ENCODE data around the gene FER. TPM values are rescaled to one million over a fixed set of nuclear protein-coding genes. Genes with fewer than 3 reads are reported as not detected.
"Not testable (repeated sequence)": the region's sequence is repeated elsewhere in the genome, so short reads cannot be mapped to it uniquely, and the experiment has no call there.

FER gene
- polyA plus RNA-seq, 1 donor from 2014 or later = 8.5 TPM

DNA sequence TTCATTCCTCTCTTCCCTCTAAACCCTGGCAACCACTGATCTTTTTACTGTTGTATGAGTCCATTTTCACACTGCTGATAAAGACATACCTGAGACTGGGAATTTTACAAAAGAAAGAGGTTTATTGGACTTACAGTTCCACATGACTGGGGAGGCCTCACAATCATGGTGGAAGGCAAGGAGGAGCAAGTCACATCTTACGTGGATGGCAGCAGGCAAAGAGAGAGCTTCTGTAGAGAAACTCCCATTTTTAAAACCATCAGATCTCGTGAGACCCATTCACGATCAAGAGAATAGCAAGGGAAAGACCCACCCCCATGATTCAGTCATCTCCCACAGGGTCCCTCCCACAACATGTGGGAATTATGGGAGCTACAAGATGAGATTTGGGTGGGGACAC, 29.9 kb downstream of the FER start:
- not testable (repeated sequence) for H4K20me1 ChIP-seq (ENCODE audit: insufficient read depth); H3K9me2 ChIP-seq (ENCODE audit: insufficient read depth, low read length); H3K36me3 ChIP-seq (ENCODE audit: insufficient read depth, low read length); H3K4me2 ChIP-seq (ENCODE audit: low read length); H3K27me3 ChIP-seq (ENCODE audit: insufficient read depth, low read depth, low read length); H3K27ac ChIP-seq (ENCODE audit: low read length); H3K9ac ChIP-seq (ENCODE audit: low read length); H3K9me3 ChIP-seq (ENCODE audit: low read length); H3K4me3 ChIP-seq (ENCODE audit: low read length); H3F3A ChIP-seq (ENCODE audit: insufficient read depth, low read length, poor library complexity, severe bottlenecking); H2AFZ ChIP-seq (ENCODE audit: low read depth, low read length)
- peaks cover 11% of the 10 kb centered on the region for H3K79me2 ChIP-seq (replicated peaks; ENCODE audit: insufficient read depth, low read length)

DNA sequence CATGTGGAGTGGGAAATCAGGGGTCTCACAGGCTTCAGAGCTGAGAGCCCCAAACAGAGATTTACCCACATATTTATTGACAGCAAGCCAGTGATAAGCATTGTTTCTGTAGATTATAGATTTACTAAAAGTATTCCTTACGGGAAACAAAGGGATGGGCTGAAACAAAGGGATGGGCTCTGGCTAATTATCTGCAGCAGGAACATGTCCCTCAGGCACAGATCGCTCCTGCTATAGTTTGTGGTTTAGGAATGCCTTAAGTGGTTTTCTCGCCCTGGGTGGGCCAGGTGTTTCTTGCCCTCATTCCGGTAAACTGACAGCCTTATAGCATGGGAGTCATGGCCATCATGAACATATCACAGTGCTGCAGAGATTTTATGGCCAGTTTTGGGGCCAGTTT, 36.9 kb downstream of the FER start:
- H3K9me3 ChIP-seq (ENCODE audit: low read length); H3K79me2 ChIP-seq (replicated peaks; ENCODE audit: insufficient read depth, low read length); H2AFZ ChIP-seq (ENCODE audit: low read depth, low read length): not testable (repeated sequence)

DNA sequence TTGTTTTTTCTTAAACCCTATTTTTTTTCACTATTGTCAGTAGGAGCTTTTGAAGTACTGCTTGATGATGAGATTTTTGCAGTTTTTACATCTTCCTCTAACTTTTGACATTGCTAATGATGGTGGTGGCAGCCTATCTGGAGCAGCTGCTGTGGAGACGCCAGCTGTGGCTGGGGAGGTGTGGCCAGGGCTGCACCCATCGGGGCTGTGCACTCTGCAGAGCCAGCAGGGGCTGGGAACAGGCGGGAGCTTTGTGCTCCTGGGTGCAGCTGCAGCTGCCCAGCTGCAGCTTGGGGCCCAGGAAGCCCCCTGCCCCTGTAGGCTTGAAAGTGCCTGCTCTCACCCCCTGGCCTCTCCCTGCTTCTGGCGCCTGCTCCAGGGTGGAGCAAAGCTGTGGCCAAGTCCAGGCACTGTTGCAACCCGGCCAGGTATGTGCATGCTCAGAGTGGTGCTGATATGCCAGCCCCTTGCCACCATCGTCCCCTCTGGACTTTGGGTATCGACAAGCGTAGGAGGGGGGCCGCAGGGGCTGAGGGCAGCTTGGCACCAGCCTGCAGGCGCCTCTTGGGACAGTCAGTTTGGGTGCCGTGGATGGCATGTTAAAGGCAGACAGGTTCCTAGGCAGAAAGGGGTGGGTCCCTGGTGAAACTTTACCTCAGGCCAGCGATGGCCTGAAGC, 39.2 kb downstream of the FER start:
- Histone ChIP-seq H3K27ac (ENCODE audit: low read length) (no peak overlapping the region), H3K9me3 (ENCODE audit: low read length) (no peaks in the 10 kb centered on the region)
- TF ChIP-seq SMC3 (conservative IDR thresholded peaks at IDR 0.05; ENCODE audit: poor library complexity) (no peak), TAF1 (IDR thresholded peaks at IDR 0.05; ENCODE audit: low read depth) (no peak), MXI1 (conservative IDR thresholded peaks at IDR 0.05; ENCODE audit: poor library complexity, severe bottlenecking) (no peak), RAD21 (conservative IDR thresholded peaks at IDR 0.05) (no peak), CTCF (IDR thresholded peaks at IDR 0.05; ENCODE audit: poor library complexity, severe bottlenecking) (no peak), POLR2AphosphoS5 (IDR thresholded peaks at IDR 0.05) (no peak), EP300 (conservative IDR thresholded peaks at IDR 0.05; ENCODE audit: poor library complexity, severe bottlenecking) (no peak), EZH2 (IDR thresholded peaks at IDR 0.05; ENCODE audit: borderline replicate concordance, insufficient read depth, low read length, poor library complexity, severe bottlenecking) (no peak)
- TF ChIP-seq, protein P1, sequence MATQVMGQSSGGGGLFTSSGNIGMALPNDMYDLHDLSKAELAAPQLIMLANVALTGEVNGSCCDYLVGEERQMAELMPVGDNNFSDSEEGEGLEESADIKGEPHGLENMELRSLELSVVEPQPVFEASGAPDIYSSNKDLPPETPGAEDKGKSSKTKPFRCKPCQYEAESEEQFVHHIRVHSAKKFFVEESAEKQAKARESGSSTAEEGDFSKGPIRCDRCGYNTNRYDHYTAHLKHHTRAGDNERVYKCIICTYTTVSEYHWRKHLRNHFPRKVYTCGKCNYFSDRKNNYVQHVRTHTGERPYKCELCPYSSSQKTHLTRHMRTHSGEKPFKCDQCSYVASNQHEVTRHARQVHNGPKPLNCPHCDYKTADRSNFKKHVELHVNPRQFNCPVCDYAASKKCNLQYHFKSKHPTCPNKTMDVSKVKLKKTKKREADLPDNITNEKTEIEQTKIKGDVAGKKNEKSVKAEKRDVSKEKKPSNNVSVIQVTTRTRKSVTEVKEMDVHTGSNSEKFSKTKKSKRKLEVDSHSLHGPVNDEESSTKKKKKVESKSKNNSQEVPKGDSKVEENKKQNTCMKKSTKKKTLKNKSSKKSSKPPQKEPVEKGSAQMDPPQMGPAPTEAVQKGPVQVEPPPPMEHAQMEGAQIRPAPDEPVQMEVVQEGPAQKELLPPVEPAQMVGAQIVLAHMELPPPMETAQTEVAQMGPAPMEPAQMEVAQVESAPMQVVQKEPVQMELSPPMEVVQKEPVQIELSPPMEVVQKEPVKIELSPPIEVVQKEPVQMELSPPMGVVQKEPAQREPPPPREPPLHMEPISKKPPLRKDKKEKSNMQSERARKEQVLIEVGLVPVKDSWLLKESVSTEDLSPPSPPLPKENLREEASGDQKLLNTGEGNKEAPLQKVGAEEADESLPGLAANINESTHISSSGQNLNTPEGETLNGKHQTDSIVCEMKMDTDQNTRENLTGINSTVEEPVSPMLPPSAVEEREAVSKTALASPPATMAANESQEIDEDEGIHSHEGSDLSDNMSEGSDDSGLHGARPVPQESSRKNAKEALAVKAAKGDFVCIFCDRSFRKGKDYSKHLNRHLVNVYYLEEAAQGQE (IDR thresholded peaks at IDR 0.05; ENCODE audit: borderline replicate concordance) = no peak

More for the DNA sequence above, 36.9 kb downstream of the FER start:
- H3K36me3 ChIP-seq (ENCODE audit: insufficient read depth, low read length); H3K9ac ChIP-seq (ENCODE audit: low read length); H4K20me1 ChIP-seq (ENCODE audit: insufficient read depth); H3K4me2 ChIP-seq (ENCODE audit: low read length); H3F3A ChIP-seq (ENCODE audit: insufficient read depth, low read length, poor library complexity, severe bottlenecking); H3K27ac ChIP-seq (ENCODE audit: low read length); H3K4me3 ChIP-seq (ENCODE audit: low read length); H3K27me3 ChIP-seq (ENCODE audit: insufficient read depth, low read depth, low read length); H3K9me2 ChIP-seq (ENCODE audit: insufficient read depth, low read length): not testable (repeated sequence)

More for the DNA sequence above, 39.2 kb downstream of the FER start:
- no peaks in the 10 kb centered on the region for H4K20me1 ChIP-seq (ENCODE audit: insufficient read depth)
- no peaks in the 10 kb centered on the region for H3F3A ChIP-seq (ENCODE audit: insufficient read depth, low read length, poor library complexity, severe bottlenecking)
- H3K27me3 ChIP-seq (ENCODE audit: insufficient read depth, low read depth, low read length) = no peaks in the 10 kb centered on the region
- H3K4me3 ChIP-seq (ENCODE audit: low read length) = no peak overlapping the region
- no peaks in the 10 kb centered on the region for H3K36me3 ChIP-seq (ENCODE audit: insufficient read depth, low read length)
- H3K79me2 ChIP-seq (replicated peaks; ENCODE audit: insufficient read depth, low read length) = no peaks in the 10 kb centered on the region
- no peak overlapping the region for H2AFZ ChIP-seq (ENCODE audit: low read depth, low read length)
- no peaks in the 10 kb centered on the region for H3K9me2 ChIP-seq (ENCODE audit: insufficient read depth, low read length)
- H3K4me2 ChIP-seq (ENCODE audit: low read length) = no peak overlapping the region
- no peak overlapping the region for H3K9ac ChIP-seq (ENCODE audit: low read length)
